OCI-LY7 (cell line): ENCODE results near the gene RMDN2. TPM values are rescaled to one million over a fixed set of nuclear protein-coding genes. Genes with fewer than 3 reads are reported as not detected.

Experiments used
- BruUV-seq: library from RNA; stranded (reverse); fragments of 400-500 nt; replicated peaks from 2 replicates; lab custom pipeline; 2021; lab: Mats Ljungman, UMichigan
- CTCF ChIA-PET: fragments of 300-600 bp; sonication (Branson Sonifier 250); formaldehyde crosslinking; loops from one replicate; lab custom pipeline; 2022; ENCODE audit warnings: antibody characterized with exemption; ENCODE audit not compliant: unreplicated experiment; lab: Charles Lee
- POLR2A ChIA-PET: fragments of 300-600 bp; sonication (Branson Sonifier 250); formaldehyde crosslinking; loops from one replicate; lab custom pipeline; 2022; ENCODE audit warnings: antibody characterized with exemption; lab: Charles Lee
- DNase-seq: peaks from one replicate; pipeline ENCODE4 v3.0.0-alpha.2; 2015; ENCODE audit warnings: low spot score
- H2AFZ ChIP-seq: fragments of 200-600 bp; sonication (generic), shearing (Covaris generic); 2 replicates; pipeline ENCODE4 v1.6.1; 2014; ENCODE audit warnings: mild to moderate bottlenecking, antibody characterized with exemption, low read length, moderate library complexity
- H3K27ac ChIP-seq: fragments of 200-600 bp; sonication (generic); 2 replicates; pipeline ENCODE4 v1.5.1; 2014; ENCODE audit warnings: mixed run types, low read depth, mild to moderate bottlenecking, moderate library complexity, low read length, inconsistent platforms; ENCODE audit not compliant: poor library complexity, severe bottlenecking
- H3K36me3 ChIP-seq: fragments of 200-600 bp; sonication (generic); 2 replicates; pipeline ENCODE4 v1.6.1; 2014; ENCODE audit warnings: mild to moderate bottlenecking, antibody characterized with exemption, low read length, moderate library complexity, mixed read lengths; ENCODE audit not compliant: insufficient read depth
- H3K4me1 ChIP-seq: fragments of 200-600 bp; sonication (generic); 2 replicates; pipeline ENCODE4 v1.5.1; 2014; ENCODE audit warnings: mild to moderate bottlenecking, low read length; ENCODE audit not compliant: insufficient read depth, poor library complexity, severe bottlenecking
- H3K4me2 ChIP-seq: fragments of 200-600 bp; sonication (generic); 2 replicates; pipeline ENCODE4 v1.6.1; 2014; ENCODE audit warnings: mild to moderate bottlenecking, low read length
- H3K4me3 ChIP-seq: fragments of 200-600 bp; sonication (generic); 2 replicates; pipeline ENCODE4 v1.5.1; 2014; ENCODE audit warnings: mild to moderate bottlenecking, low read depth, low read length; ENCODE audit not compliant: poor library complexity, severe bottlenecking
- H3K79me2 ChIP-seq: fragments of 200-600 bp; sonication (generic); 2 replicates; pipeline ENCODE4 v1.6.1; 2016; ENCODE audit warnings: low read depth, mild to moderate bottlenecking, low read length, moderate library complexity, mixed read lengths; ENCODE audit not compliant: insufficient read depth
- H3K9me2 ChIP-seq: fragments of 200-600 bp; sonication (generic); 2 replicates; pipeline ENCODE4 v1.6.1; 2016; ENCODE audit warnings: mild to moderate bottlenecking, low read length, mixed read lengths; ENCODE audit not compliant: insufficient read depth
- H3K9me3 ChIP-seq: fragments of 200-600 bp; sonication (generic); 2 replicates; pipeline ENCODE4 v1.6.1; 2014; ENCODE audit warnings: mild to moderate bottlenecking, mixed run types, low read length, mixed read lengths
- H4K20me1 ChIP-seq: fragments of 200-600 bp; sonication (generic); 2 replicates; pipeline ENCODE4 v1.6.1; 2014; ENCODE audit warnings: mild to moderate bottlenecking, antibody characterized with exemption, low read length, moderate library complexity, mixed read lengths; ENCODE audit not compliant: insufficient read depth
- CTCF ChIP-seq: fragments of 200-600 bp; sonication (generic); conservative IDR thresholded peaks from 2 replicates; pipeline ENCODE4 v1.5.1; 2014; ENCODE audit warnings: mild to moderate bottlenecking, antibody characterized with exemption, low read length, moderate library complexity, mixed read lengths
- EZH2phosphoT487 ChIP-seq: fragments of 200-600 bp; sonication (generic); IDR thresholded peaks from 2 replicates; pipeline ENCODE4 v1.6.1; 2018; ENCODE audit warnings: low read depth, borderline replicate concordance, mild to moderate bottlenecking, mixed run types, antibody characterized with exemption, low read length, moderate library complexity, mixed read lengths
- intact Hi-C: fragments of 100-400 bp; cut with micrococcal nuclease; formaldehyde crosslinking; loops from one replicate; pipeline ENCODE4 v1.10.0; 2022; ENCODE audit not compliant: unreplicated experiment
- total RNA-seq, 2 experiments: library from RNA; depleted of rRNA in 1 of 2; stranded (reverse); fragments of >200 nt in 1 of 2; shearing (Covaris generic) in 1 of 2; gene quantifications; 2 replicates each; pipeline ENCODE4 v1.2.3, GENCODE V29; 2014 to 2022

Gene RMDN2
- total RNA-seq, 2 experiments from 2014 or later = 0.50 to 3.1 TPM

- no peaks in the 10 kb centered on the region for H4K20me1 ChIP-seq
- no peak overlapping the region for H3K27ac ChIP-seq
- H3K9me2 ChIP-seq = no peaks in the 10 kb centered on the region
- no TSS peak for BruUV-seq
- H3K4me2 ChIP-seq = no peak overlapping the region
- POLR2A ChIA-PET = no interaction called here
- DNase-seq = no peak
- intact Hi-C loops = no loop called here
- TF ChIP-seq EZH2phosphoT487 (no peak), CTCF (no peak)
- no peaks in the 10 kb centered on the region for H3K79me2 ChIP-seq
- H2AFZ ChIP-seq = no peak overlapping the region
- H3K4me1 ChIP-seq = no peaks in the 10 kb centered on the region
- H3K4me3 ChIP-seq = no peak overlapping the region
- H3K36me3 ChIP-seq = no peaks in the 10 kb centered on the region
- no peaks in the 10 kb centered on the region for H3K9me3 ChIP-seq
- CTCF ChIA-PET = no interaction called here
Measured at GRCh38 chr2:37912056-37912455, 13.0 kb upstream of the RMDN2 start.

GRCh38 chr2:37912616-37913015, 12.5 kb upstream of the RMDN2 start:
- no peak overlapping the region for H2AFZ ChIP-seq
- DNase-seq = no peak
- no peak overlapping the region for H3K4me2 ChIP-seq
- no peaks in the 10 kb centered on the region for H3K9me2 ChIP-seq
- POLR2A ChIA-PET = no interaction called here
- no peaks in the 10 kb centered on the region for H3K4me1 ChIP-seq
- H3K4me3 ChIP-seq = no peak overlapping the region
- BruUV-seq = no TSS peak
- CTCF ChIA-PET = no interaction called here
- H3K9me3 ChIP-seq = no peaks in the 10 kb centered on the region
- no peak overlapping the region for H3K27ac ChIP-seq
- no peak for TF ChIP-seq CTCF
- no peak for TF ChIP-seq EZH2phosphoT487
- no peaks in the 10 kb centered on the region for H3K79me2 ChIP-seq
- intact Hi-C loops = no loop called here
- no peaks in the 10 kb centered on the region for H3K36me3 ChIP-seq
- H4K20me1 ChIP-seq = no peaks in the 10 kb centered on the region

GRCh38 chr2:37914340-37914739, 10.7 kb upstream of the RMDN2 start:
- TF ChIP-seq CTCF (no peak), EZH2phosphoT487 (no peak)
- no TSS peak for BruUV-seq

More at GRCh38 chr2:37914340-37914739, 10.7 kb upstream of the RMDN2 start:
- intact Hi-C loops = no loop called here
- Histone ChIP-seq H3K27ac (no peak overlapping the region), H3K79me2 (no peaks in the 10 kb centered on the region), H3K36me3 (no peaks in the 10 kb centered on the region), H3K9me3 (no peaks in the 10 kb centered on the region), H3K4me3 (no peak overlapping the region), H3K4me2 (no peak overlapping the region), H3K9me2 (no peaks in the 10 kb centered on the region), H2AFZ (no peak overlapping the region), H3K4me1 (no peaks in the 10 kb centered on the region), H4K20me1 (no peaks in the 10 kb centered on the region)
- ChIA-PET CTCF (no interaction called here), POLR2A (no interaction called here)
- no peak for DNase-seq
